Measurements from ENCODE around the gene FBXW4.
"Not testable (repeated sequence)": the region's sequence is repeated elsewhere in the genome, so short reads cannot be mapped to it uniquely, and the experiment has no call there.

The FBXW4 gene

GRCh38 chr10:101653536-101653935, 41.4 kb downstream of the FBXW4 start:
- DNase-seq, result no peak

GRCh38 chr10:101651336-101651735, 43.6 kb downstream of the FBXW4 start:
- peak; percentile 79 for DNase-seq

- DNase-seq, result peak; percentile 94
These were observed 44.1 kb downstream of the FBXW4 start for GRCh38 chr10:101650863-101651262.

GRCh38 chr10:101649525-101650085, 45.4 kb downstream of the FBXW4 start:
- peak; percentile 20 for DNase-seq

- no peak for DNase-seq
These were observed 47.7 kb downstream of the FBXW4 start for GRCh38 chr10:101647255-101647654.

- no peak for DNase-seq
These were observed 48.6 kb downstream of the FBXW4 start for GRCh38 chr10:101646364-101646763.

- no peak for DNase-seq
These were observed 49.3 kb downstream of the FBXW4 start for GRCh38 chr10:101645659-101646058.

GRCh38 chr10:101644002-101644401, 51.0 kb downstream of the FBXW4 start:
- peak; percentile 41 for DNase-seq

GRCh38 chr10:101643546-101643945, 51.4 kb downstream of the FBXW4 start:
- DNase-seq, result no peak

- DNase-seq, result no peak
These were observed 55.6 kb downstream of the FBXW4 start for GRCh38 chr10:101639141-101639900.

- DNase-seq, result not testable (repeated sequence)
These were observed 61.5 kb downstream of the FBXW4 start for GRCh38 chr10:101633510-101633909.

GRCh38 chr10:101631821-101632475, 63.0 kb downstream of the FBXW4 start:
- DNase-seq, result no peak

- no peak for DNase-seq
These were observed 64.4 kb downstream of the FBXW4 start for GRCh38 chr10:101630633-101630920.

GRCh38 chr10:101629837-101630632, 64.9 kb downstream of the FBXW4 start:
- DNase-seq, result peak; percentile 97

GRCh38 chr10:101625821-101626412, 69.1 kb downstream of the FBXW4 start:
- DNase-seq, result no peak

GRCh38 chr10:101624526-101625102, 70.4 kb downstream of the FBXW4 start:
- DNase-seq, result no peak

- no peak for DNase-seq
These were observed 71.4 kb downstream of the FBXW4 start for GRCh38 chr10:101623528-101623927.

GRCh38 chr10:101619983-101620382, 75.0 kb downstream of the FBXW4 start:
- no peak for DNase-seq

- DNase-seq, result no peak
These were observed 76.1 kb downstream of the FBXW4 start for GRCh38 chr10:101618871-101619270.

GRCh38 chr10:101617824-101618568, 77.0 kb downstream of the FBXW4 start:
- DNase-seq, result no peak

- no peak for DNase-seq
These were observed 77.7 kb downstream of the FBXW4 start for GRCh38 chr10:101617102-101617823.
